NCI-H82 treated with DMSO at 0.1 percent for 48 hours (cell line): ENCODE results near the gene MICALL1.
"Not testable (repeated sequence)": the region's sequence is repeated elsewhere in the genome, so short reads cannot be mapped to it uniquely, and the experiment has no call there.

Experiments used
- DNase-seq: peaks from one replicate; lab custom pipeline; 2025; ENCODE audit not compliant: unreplicated experiment; lab: John Stamatoyannopoulos, UW

The MICALL1 gene

DNA sequence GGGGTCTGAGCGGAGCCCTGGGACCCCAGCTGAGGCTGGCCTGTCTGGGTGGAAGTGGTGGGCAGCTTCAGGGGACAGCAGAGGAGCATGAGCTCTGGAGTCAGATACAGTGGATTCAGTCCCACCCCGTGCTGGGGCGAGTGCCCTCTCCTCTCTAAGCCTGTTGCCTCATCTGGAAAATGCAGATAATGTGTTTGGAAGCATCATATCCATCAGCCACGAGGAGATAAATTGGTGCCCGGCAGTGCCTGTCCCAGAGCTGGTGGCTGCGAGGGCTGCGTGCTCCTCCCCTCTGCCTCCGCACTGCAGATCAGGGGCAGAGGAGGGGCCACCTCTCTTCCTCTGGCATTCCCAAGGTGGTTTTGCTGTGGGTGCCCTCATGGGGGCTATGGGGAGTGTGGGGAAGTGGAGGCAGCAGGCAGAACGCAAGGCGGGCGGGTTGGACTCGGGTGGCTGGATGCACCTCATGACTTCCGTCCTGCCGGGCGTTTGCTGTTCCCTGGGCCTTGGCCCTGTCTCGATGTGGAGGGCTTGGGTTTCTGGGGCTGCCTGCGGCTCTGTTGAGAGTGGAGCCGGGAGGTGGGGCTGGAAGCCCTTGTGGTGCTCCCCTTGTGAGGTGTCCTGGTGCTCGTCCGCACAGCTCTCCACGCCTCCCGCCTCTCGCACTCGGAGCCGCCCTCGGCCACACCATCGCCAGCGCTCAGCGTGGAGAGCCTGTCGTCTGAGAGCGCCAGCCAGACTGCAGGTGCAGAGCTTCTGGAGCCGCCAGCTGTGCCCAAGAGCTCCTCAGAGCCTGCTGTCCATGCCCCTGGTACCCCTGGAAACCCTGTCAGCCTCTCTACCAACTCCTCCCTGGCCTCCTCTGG is 20.9 kb downstream of the MICALL1 start:
- no peak for DNase-seq

DNA sequence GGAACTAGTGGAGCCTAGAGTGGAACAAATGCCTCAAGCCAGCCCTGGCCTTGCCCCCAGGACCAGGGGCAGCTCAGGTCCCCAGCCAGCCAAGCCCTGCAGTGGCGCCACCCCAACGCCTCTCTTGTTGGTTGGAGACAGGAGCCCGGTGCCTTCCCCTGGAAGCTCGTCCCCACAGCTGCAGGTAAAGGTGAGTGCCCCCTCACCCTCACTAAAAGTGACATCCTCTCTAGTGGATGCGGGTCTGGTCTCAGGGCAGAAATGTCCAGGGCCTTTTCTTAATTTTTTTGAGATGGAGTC is 21.5 kb downstream of the MICALL1 start:
- DNase-seq = no peak

DNA sequence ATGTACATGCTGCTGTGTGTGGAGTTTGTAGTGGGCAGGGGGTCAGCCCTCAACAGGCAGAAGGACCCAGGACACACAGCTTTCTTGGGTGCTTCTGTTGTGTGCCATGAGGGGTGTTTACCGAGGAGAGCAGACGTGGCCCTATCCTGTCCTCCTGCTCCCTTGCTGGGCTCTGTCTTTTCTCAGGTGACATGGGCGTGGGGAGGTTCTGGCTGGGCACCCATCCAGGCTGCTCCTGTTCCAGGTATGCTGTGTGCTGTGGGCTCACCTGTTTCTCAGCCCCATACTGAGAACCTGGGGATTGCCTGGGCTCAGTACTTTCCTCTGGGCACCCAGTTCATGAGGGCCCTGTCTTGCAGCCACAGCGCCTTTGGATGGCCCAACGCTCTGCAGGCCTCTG is 23.3 kb downstream of the MICALL1 start:
- DNase-seq = no peak

DNA sequence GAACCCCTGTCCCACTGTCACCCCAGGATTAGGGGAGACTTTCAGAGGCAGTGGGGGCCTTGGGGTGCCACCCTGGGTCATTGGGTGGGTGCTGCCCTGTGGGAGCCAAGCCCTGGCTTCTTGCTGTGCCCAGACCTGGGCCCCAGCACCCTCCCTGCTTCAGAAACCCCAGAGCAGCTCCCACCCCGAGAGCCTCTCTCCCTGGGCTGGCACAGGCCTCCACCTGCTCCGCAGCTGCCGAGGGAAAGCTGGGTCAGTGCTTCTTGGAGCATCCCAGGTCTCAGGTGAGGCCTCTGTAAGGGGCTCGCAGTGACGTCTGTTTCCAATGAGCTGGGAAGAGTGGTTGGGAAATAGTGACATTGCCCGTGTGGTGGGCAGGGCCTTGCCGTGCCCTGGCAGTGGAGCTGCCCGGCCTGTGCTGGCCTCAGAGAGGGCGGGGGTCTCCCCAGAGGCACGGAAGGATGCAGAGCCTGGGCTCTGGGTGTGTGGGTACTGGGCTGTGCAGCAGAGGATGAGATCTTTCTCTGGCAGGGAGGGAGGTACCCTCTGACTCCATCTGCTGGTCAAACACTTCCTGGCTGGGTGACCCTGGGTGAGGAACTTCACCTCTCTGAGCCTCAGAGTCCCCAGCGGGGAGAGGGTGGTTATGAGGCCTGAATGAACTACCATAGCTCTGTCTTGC is 24.3 kb downstream of the MICALL1 start:
- DNase-seq = no peak

DNA sequence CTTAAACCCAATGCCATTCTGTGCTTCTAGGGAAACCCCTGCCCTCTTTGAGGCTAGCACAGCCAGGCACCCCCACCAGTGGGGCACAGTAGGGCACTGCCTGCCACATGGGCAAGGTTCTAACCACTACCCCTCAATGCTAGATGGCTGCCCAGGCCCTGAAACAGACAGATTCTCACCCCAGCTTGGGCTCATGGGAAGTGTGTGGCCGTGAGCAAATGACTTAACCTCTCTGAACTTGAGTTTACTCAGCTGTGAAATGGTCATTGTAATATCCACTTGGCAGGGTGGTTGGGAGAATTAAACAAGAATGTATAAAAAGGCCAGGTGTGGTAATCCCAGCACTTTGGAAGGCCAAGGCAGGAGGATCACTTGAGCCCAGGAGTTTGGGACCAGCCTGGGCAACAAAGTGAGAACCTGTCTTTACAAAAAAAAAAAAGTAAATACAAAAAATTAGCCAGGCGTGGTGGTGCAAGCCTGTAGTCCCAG is 24.9 kb downstream of the MICALL1 start:
- no peak for DNase-seq

DNA sequence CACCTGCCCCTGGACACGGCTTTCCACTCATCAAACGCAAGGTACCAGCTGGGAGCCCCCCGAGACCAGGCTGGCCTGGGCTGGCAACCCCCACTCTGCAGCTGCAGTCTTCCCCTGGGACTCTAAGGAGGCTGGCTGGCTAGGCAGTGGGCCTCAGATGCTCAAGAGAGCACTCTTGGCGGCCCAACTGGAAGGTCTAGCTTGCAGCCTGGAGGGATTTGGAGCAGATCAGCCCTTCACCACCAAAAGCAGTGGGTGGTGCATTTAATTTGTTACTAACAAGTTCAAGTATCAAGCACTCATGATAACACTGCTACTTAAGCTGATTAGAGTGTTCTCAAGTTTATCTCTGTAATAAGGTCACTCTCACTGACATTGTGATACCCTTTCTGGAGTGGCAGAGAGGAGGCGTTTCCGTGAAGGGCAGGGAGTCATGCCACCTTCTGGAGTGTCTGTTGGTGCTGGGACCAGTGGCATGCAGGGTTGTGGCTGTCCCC is 25.8 kb downstream of the MICALL1 start:
- no peak for DNase-seq

DNA sequence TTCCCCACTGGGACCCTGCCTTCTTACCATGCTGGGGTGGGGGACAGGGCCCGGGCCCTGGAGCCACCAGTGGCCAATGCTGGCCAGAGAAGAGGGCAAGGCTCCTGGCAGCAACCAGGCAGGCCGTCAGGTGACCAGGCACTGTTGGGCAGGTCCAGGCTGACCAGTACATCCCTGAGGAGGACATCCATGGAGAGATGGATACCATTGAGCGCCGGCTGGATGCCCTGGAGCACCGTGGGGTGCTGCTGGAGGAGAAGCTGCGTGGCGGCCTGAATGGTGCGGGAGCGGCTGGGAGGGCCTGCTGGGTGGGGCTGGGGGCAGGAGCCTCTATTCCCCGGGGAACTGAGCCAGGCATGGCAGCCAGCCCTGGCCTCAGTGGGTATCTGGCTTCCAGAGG is 26.3 kb downstream of the MICALL1 start:
- no peak for DNase-seq

DNA sequence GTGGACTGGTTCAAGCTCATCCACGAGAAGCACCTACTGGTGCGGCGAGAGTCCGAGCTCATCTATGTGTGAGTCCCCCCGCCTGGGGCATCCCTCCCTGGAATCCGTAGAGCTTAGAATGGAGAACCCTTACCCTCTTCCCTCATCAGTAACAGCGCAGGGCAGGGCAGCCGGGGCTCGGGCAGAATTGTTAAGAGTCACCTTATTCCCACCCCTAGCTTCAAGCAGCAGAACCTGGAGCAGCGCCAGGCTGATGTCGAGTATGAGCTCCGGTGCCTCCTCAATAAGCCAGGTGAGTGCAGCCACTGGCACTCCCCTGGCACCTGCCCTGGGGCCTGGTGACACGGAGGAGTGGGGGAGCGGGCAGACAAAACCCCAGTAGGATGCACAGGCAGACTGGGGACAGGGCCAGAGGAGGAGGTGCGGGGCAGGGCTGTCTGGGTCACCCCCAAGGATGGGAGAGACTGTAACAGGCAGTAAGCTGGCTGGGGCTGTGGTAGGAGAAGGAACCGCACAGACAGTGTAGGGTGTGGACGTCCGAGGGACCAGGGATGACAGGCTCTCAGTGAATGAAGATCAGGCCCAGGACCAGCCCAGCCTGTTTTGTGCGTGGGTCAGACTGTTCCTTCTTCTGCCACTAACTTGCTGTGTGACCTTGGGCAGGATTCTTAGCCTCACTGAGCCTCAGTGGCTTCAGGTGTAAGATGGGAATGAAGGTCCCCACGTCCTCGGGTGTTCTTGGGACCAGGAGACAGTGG is 26.9 kb downstream of the MICALL1 start:
- no peak for DNase-seq

DNA sequence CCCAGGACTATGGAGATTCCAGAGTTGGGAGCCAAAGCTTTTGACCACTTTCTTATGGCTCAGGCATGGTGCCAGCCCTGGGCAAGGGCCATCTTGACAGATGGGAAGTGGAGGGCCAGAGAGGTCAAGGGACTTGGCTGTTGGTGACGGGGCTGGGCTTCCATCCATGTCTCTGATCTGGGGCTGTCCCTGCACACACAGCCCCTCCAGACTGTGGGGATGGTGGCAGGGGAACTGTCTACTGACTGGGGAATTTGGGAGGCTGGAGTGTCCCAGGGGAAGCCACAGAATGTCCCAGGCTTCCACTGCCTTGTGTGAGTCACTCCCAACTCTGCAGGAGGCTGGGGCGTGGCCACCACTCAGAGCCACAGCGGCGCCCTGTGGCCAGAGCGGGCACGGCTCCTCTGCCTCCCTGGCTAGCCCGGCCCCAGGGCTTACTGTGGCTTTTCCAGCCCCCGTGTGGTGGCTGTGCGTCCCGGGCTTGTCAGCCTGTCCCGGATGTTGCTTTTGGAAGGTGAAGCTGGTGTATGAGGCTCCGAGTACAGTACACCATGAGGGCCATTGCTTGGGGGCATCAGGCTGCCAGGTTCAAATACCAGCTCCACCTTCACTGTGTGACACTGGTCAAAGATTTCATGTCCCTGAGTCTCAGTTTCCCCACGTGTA is 27.7 kb downstream of the MICALL1 start:
- peak; percentile 5 for DNase-seq

DNA sequence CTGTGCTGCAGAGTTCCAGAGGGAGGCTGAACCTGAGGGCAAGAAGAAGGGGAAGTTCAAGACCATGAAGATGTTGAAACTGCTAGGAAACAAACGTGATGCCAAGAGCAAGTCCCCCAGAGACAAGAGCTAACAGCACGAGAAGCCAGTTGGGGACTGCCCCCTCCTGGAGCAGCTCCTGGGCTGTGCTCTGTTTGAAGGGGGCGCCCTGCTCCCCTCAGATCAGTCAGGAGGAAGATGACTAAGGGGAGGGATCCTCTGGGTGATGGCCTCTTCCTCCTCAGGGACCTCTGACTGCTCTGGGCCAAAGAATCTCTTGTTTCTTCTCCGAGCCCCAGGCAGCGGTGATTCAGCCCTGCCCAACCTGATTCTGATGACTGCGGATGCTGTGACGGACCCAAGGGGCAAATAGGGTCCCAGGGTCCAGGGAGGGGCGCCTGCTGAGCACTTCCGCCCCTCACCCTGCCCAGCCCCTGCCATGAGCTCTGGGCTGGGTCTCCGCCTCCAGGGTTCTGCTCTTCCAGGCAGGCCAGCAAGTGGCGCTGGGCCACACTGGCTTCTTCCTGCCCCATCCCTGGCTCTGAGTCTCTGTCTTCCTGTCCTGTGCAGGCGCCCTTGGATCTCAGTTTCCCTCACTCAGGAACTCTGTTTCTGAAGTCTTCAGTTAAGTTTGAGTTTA is 34.7 kb downstream of the MICALL1 start:
- no peak for DNase-seq

DNA sequence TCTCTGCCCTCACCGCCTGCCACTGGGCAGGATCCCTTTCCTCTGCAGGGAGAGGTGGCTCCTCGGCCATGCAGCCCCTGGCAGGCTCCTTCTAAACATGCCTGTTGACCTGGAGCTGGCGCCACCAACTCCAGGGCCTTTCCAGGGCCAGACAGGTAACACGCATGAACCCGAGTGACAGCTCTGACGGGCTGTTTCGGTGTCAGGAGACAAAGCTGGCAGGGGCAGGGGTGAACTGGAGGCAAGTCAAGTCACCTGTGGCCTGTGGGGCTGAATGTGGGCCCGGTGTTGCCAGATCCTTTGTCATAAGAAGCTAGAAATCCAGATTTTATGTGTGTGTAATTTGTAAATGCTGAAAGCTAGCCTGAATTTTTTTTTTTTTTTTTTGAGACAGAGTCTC is 36.0 kb downstream of the MICALL1 start:
- no peak for DNase-seq

DNA sequence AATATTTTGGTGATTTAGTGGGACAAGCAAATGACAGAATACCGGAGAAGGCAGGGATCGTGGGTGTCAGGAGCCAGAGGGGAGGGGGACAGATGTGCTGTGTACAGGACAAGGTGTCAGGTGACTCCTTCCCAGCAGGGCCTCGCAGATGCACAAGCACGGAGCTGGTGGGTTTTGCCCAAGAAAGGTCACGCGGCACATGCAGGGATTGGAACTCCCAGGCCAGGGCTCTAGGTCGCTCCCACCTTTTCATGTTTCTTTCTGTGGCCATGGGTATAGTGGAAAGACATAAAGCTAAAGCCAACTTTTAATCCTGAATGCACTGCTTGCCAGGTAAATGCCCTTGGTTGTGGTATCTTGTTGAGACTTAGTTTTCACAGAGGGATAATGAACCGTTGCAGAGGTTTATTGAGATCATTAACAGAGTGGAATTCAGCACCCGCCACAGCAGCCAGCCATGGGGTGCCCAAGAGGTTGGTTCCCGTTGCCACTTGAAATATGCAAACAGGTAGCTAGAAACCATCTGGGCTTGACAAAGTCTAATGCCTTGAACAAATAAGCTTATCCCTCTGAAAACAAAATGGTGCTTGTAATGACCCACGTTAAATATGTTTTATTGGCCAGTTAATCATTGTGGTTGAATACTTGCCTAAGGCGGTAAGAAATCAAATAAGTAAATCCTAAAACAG is 37.2 kb downstream of the MICALL1 start:
- DNase-seq = no peak

DNA sequence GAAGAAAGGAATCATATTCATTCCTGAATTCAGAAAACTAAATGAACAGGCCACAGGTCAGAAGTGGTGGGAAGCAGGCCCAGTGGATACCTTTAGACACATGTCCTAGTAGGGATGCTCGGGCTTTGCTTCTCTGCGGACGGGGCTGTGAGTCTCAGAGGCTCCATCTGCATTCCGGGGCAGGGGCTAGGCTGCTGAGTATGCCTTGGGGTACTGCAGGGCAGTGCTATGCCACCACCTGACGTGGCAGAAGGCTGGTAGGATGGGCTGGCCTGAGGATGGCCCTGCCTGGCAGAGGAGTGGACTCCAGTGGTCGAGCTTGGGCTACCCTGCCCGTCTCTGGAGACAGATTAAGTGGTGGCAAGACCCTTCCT is 37.7 kb downstream of the MICALL1 start:
- no peak for DNase-seq

DNA sequence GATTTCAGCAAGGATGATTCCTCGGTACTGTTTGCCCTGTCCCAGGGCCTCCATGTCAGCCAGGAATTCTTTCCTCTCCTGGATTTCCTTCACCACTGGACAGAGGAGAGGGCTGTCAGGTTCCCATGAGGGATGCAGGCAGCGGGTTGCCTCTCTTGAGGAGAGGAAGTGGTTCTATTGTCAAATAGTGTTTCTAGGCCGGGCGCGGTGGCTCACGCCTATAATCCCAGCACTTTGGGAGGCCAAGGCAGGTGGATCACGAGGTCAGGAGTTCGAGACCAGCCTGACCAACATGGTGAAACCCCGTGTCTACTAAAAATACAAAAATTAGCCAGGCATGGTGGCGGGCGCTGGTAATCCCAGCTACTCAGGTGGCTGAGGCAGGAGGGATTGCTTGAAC is 38.3 kb downstream of the MICALL1 start:
- DNase-seq = not testable (repeated sequence)

DNA sequence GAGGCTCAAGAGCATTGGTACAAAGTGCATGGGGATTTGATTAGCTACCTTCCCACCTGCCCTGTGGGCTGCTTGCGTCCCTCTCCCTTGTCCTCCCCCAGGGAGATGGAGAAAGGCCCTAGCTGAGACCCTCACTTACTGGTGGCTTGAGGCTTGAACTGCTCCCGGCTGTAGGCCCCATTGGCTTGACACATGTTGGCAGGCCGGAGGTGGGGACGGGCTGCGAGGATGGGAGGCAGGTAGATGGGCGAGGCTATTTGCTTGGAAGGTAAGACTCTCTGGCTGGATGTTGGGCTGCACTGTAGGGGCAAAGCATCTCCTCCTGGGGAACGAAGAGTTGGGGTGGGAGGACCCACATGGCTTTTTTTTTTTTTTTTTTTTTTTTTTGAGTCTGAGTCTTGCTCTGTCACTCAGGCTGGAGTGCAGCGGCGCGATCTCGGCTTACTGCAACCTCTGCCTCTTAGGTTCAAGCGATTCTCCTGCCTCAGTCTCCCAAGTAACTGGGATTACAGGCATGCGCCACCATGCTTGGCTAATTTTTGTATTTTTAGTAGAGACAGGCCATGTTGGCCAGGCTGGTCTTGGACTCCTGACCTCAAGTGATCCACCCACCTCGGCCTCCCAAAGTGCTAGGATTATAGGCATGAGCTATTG is 41.2 kb downstream of the MICALL1 start:
- not testable (repeated sequence) for DNase-seq

DNA sequence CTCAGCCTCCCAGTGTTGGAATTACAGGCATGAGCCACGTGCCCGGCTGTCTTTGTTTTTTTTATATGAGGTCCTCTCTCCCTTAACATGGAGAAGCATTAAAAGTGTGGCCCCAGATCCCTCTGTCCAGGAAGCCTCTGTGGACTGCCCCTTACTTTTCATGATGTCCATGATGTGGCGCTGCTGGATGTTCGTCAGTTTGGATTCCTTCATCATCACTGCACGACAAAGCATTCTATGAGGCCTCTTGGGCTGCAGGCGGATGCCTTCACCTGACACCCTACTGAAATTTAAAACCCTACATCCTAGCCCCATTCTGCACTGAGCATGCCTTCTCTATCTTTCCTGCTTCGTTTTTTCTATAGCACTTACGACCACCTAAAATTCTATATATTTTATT is 45.2 kb downstream of the MICALL1 start:
- DNase-seq = no peak

DNA sequence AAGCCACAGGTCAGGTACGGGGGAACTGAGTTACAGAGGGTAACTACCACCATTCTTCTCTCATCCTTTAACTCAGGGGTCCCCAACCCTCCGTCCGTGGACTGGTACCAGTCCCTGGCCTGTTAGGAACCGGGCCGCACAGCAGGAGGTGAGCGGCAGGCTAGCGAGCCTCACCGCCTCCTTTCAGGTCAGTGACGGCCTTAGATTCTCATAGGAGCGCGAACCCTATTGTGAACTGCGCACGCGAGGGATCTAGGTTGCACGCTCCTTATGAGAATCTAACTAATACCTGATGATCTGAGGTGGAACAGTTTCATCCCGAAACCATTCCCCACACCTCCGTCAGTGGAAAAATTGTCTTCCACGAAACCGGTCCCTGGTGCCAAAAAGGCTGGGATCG is 46.5 kb downstream of the MICALL1 start:
- DNase-seq = not testable (repeated sequence)

DNA sequence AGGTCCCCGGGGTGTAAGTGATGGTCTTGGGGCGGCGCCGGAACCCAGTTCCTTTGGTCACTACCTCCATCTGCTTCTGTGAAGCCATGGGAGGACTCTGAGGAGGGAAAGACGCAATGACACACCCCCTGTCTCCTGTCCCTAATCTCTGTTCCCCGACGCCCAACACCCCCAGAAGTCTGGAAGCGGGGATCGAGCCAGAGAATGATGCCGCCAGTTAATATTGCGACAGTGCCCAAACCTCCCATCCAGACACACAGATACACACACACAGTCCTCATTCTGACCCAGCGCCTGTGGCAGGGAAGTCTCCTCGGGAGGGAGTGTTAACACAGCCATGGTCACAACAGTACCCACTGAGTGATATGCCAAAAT is 47.0 kb downstream of the MICALL1 start:
- DNase-seq = no peak

DNA sequence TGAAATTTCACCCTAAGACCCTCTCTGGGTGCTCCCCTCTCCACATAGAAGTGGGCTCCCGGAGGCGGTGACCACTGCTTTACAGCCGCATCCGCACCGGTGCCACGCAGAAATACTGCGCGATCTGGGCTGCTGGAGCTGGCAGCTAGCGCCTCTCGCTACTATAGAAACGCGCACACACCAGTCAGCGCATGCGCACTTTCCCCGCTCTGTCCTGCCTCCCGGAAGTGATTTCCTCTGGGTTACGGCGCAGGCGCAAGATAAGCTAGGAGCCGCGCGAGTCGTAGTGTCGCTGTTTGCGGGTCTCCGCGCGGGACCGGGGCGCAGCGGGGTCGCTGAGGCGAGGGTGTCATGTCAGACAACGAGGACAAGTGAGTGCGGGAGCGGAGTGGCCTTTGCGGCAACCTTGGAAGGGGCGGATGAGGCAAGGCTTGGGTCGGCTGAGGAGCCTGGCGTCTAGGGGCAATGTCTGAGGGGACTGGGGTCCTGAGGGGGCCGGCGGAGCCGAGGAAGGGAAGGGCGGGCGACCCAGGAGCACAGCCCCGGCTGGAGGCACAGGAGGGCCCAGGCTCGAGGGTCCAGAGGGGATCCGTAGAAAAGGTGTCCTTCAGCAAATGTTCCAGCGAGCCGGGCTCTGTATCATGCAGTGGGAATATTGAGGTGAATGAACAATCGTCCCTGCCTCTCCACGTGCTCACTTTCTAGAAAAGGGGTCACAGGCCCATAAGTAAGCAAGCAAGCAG is 47.5 kb downstream of the MICALL1 start, which contains the start of the genes C22orf23 and POLR2F:
C22orf23 (minus strand) TSS at position 165 of the 743 bp plus-strand sequence. CDS start 452 bp downstream, outside the sequence.
POLR2F (plus strand) TSS at position 263 of the 743 bp plus-strand sequence; CDS start at position 352, 89 bp downstream.
- DNase-seq = peak; percentile 89
